Measurements from ENCODE around the gene CAPNS1.

DNA sequence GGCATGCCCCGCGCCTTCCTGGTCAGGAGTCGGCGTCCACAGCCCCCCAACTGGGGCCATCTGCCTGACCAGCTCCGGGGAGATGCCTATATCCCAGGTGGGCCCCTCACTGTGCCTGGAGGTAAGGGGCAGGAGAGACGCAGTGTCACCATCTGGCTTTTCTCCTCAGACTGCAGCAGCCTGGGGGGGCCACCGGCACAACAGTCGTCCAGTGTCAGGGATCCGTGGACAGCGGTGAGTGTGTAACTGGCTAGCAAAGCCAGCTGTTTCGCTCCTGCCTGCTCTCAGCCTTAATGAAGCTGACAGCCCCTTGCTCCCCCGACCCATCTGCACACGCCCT is 28.7 kb upstream of the CAPNS1 start:
- TF ChIP-seq, protein P1, sequence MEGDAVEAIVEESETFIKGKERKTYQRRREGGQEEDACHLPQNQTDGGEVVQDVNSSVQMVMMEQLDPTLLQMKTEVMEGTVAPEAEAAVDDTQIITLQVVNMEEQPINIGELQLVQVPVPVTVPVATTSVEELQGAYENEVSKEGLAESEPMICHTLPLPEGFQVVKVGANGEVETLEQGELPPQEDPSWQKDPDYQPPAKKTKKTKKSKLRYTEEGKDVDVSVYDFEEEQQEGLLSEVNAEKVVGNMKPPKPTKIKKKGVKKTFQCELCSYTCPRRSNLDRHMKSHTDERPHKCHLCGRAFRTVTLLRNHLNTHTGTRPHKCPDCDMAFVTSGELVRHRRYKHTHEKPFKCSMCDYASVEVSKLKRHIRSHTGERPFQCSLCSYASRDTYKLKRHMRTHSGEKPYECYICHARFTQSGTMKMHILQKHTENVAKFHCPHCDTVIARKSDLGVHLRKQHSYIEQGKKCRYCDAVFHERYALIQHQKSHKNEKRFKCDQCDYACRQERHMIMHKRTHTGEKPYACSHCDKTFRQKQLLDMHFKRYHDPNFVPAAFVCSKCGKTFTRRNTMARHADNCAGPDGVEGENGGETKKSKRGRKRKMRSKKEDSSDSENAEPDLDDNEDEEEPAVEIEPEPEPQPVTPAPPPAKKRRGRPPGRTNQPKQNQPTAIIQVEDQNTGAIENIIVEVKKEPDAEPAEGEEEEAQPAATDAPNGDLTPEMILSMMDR (IDR thresholded peaks at IDR 0.05), result no peak
- TF ChIP-seq POLR2A (IDR thresholded peaks at IDR 0.05), result no peak
